ENCODE measurements around the gene FARP1.
"Not testable (repeated sequence)": the region's sequence is repeated elsewhere in the genome, so short reads cannot be mapped to it uniquely, and the experiment has no call there.

FARP1 gene

DNA sequence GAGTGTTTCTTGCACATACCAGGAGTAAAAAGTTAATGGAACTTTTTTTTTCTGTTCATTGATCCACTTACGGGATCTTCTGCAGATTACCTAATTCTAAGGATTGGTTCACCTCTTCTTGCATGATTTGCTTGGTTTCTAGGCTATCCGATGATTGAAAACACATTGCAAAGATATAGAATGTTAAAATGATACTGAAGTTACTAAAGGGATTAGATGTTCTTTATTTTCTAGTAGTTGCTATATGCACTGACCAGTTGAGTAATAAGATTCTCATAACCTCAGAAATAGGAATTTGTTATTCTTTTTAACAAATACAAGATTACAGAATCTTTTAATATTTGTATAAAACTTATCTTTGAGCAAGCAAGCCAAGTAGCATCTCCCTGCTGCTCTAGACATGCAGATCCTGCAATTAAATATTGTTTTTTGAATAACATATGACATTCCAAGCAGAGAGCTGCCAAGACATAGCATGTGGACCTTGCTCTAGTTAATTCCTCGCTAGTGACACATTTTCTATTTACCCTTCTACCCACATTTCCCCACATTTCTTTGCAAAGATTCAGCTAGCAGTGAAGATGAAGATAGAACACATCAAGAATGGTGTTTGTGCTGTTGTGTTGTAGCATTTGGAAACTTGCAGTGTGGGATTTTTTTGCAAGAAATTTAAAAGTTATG lies 85.9 kb downstream of the FARP1 start:
- DNase-seq (ENCODE audit: low read depth): no peak

DNA sequence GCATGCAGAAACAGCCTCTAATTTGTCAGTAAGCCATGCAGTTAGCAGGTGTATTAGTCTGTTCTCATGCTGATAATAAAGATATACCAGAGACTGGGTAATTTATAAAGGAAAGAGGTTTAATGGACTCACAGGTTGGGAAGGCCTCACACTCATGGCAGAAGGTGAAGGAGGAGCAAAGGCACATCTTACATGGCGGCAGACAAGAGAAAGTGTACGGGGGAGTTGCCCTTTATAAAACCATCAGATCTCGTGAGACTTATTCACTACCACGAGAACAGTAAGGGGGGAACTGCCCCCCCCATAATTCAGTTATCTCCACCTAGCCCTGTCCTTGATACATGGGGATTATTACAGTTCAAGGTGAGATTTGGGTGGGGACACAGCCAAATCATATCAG lies 87.9 kb downstream of the FARP1 start:
- not testable (repeated sequence) for DNase-seq (ENCODE audit: low read depth)

DNA sequence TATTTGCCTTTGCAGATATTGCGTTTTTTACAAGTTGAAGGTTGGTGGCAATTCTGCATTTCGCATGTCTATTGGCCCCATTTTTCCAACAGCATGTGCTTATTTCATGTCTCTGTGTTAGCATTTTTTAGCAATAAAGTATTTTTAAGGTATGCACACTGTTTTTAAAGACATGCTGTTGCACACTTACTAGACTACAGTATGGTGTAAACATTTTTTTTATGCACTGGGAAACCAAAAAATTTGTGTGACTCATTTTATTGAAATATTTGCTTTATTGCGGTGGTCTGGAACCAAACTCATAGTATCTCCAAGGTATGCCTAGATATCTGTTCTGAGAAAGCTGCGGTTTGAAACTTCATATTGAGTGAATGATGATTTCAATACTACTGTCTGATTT lies 89.6 kb downstream of the FARP1 start:
- no peak for DNase-seq (ENCODE audit: low read depth)

GRCh38 chr13:98233127-98233526 lies 90.2 kb downstream of the FARP1 start:
- DNase-seq (ENCODE audit: low read depth): no peak

GRCh38 chr13:98234348-98234747 lies 91.5 kb downstream of the FARP1 start:
- DNase-seq (ENCODE audit: low read depth): no peak

DNA sequence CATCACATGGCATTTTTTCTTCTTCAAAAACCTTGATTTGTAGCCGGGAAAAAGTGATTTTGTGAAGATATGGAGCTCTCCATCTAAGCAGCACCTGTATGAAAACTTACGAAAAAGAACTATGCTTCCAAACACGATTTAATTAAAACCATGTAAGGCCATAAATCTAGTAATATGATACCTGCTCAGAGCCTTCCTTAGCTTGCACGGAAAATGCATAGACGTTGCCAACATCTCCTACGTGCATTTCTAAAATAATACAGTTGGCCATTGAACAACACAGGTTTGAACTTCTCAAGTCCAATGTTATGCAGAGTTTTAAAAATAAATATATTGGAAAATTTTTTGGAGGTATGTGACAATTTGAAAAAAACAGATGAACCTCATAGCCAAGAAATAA lies 93.3 kb downstream of the FARP1 start:
- DNase-seq (ENCODE audit: low read depth): no peak

DNA sequence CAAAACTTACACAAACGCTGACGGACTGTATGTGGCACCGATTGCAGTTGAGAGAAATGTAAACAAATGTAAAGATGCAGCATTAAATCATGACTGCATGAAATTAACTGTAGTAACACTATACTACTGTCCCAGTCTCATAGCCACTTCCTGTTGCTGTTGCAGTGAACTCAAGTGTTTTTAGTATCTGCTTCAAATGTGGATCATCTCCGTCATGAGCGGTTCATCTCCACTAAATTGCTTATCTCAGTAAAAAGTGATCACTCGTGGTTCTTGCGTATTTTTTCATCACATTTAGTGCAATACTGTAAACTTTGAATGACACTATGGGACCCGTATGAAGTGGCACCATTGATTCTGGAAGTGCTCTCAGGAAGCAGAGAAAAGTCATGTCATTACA lies 94.4 kb downstream of the FARP1 start:
- no peak for DNase-seq (ENCODE audit: low read depth)

DNA sequence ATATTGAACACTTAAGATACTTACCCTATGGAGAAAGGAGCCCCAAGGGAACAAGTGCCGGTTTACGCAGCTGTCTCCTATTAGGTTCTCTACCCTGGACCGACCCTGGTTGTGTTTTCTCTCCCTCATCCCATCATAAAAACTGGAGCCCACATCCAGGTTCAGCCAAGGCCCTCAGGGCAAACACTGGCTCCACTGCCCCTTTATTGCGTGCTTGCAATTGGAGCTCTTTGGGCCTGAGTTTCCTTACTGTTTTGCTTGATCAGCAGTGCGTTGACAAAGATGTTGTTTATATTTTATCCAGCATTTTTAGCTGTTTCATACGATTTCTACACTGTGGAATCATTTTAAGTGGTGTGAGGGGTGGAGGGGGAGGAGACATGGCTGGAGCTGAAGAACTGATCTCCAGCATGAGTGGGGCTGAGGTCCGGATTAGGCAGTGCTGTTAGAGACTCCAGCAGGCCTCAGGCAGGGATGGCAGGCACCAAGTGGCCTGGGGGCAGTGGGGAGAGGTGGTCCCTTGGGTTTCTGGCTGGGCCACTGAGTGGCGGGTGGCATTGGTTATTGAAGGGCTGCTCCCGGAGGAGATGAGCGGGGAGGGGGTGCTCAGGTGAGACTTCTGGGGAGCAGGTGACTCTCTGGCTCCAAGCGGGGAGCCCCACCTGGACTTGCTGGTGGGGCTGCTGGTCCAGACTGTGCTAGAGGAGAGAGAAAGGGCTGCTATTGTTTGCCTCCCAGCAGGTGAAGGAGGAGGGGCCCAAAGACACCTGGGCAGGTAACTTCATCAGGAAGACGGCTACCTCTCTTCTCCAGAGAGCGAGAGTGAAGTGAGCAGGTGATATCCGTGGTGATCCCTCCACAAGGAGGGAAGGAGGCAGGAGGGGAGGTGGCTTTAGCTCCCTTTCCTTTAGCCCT lies 96.5 kb downstream of the FARP1 start:
- DNase-seq (ENCODE audit: low read depth): no peak

DNA sequence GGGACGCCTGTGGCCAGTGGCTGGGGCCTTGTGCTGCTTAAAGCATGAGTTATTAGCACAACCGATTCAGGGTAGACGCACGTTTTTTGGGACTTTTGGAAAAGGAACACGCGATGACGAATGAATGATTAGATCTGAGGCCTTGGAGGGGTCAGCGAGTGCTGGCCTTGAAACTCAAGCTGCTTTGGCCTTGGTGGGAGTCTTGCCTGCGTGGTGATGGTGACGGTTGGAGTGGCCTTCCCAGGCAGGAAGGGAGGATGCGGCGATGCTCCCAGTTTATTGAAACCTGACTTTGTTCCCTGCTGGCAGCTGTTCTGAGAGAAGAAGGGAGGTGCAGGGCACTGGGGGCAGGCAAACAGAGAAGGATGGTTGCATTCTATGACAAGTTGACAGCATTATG lies 97.2 kb downstream of the FARP1 start:
- no peak for DNase-seq (ENCODE audit: low read depth)

GRCh38 chr13:98240974-98241373 lies 98.1 kb downstream of the FARP1 start:
- no peak for DNase-seq (ENCODE audit: low read depth)

- DNase-seq (ENCODE audit: low read depth): no peak
Observed at GRCh38 chr13:98241976-98242375, 99.1 kb downstream of the FARP1 start.

GRCh38 chr13:98242403-98242802 lies 99.5 kb downstream of the FARP1 start:
- DNase-seq (ENCODE audit: low read depth): no peak

DNA sequence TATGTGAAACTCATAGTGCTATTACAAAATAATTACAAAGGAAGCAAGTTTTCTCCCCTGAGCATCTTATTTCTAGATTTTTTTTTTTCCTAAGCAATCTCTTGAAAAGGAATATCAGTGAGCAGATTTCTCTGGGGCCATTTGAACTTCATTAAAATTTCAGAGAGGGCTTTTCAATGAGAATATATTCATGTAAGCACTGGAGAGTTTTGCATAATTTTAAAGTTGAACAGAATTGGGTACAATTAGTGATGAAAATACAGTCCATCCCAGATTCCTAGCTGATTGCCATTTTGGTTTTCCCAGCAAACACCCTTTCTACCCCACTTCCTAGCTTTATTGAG lies 101.0 kb downstream of the FARP1 start:
- no peak for DNase-seq (ENCODE audit: low read depth)

- no peak for DNase-seq (ENCODE audit: low read depth)
Observed at GRCh38 chr13:98246538-98247172, 103.8 kb downstream of the FARP1 start.

DNA sequence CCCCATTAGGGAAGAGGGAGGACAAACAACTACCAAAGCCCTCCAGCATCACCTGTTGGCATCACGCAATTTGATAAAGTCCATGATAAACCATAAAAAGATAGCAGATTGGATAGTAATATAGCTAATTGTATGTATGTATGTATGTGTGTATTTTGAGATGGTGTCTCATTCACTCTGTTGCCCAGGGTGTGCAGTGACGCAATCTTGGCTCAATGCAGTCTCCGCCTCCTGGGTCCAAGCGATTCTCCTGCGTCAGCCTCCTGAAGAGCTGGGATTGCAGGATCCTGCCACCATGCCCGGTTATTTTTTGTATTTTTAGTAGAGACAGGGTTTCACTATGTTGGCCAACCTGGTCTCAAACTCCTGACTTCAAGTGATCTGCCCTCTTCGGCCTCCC lies 108.8 kb downstream of the FARP1 start:
- no peak for DNase-seq (ENCODE audit: low read depth)

DNA sequence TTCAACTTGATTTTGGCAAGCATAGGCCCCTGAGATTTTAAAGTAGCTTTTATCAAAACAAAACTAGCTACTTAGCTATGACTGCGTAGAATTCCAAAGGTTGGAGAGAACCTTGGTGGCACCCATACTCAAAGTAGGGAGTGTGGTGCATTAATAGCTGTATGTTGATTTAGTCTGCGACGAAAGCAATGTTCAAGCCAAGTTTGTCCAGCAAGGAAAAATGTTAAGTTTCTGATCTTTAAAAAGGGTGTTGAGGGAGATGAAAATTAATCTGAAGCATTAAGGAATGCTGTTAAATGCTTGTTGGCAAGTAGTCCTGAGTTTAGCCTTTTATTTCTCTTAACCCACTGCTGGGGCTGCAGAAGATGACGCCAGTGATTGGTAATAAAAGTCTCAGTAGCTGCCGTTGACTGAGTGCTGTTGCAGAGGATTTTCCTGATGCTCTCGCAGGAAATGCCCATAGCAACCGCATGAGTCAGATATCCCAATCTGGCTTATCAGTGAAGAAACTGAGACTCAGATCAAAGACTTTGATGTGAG lies 110.1 kb downstream of the FARP1 start:
- no peak for DNase-seq (ENCODE audit: low read depth)

DNA sequence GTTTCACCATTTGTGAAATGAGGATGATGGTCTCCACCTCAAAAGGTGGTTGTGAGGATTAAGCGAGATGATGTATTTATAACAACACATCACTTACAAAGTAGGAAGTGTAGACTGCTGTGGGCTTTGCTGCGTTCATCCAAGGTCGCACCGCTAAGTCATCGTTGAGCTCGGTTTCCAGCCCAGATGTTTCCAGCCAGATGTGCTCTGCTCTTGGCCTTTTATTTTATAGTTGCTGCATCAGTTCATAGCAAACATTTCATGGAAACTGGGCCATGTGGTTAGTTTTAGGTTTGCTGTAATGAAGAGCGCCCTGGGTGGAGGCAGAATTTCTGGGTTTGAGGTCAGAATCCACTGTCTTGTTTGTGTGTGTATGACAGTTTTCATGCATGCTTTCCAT lies 110.6 kb downstream of the FARP1 start:
- no peak for DNase-seq (ENCODE audit: low read depth)

DNA sequence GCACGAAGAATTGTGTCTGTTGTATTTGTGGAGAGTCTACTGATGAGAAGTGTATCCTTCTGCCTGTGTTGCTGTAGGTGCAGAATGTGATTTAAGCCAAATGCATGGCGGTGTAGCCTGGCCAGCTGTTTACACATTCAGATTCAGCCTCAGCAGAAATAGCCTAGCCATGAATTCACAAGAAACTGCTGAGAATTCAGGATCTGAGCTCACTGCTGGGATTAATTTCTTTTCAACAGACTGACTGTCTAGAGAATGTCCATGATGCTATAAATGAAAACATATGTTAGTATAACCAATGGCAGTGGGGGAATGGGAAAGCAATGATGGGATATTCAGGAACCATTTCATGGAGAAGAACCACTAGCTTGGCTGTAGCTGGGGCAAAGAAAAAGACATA lies 111.6 kb downstream of the FARP1 start:
- no peak for DNase-seq (ENCODE audit: low read depth)

DNA sequence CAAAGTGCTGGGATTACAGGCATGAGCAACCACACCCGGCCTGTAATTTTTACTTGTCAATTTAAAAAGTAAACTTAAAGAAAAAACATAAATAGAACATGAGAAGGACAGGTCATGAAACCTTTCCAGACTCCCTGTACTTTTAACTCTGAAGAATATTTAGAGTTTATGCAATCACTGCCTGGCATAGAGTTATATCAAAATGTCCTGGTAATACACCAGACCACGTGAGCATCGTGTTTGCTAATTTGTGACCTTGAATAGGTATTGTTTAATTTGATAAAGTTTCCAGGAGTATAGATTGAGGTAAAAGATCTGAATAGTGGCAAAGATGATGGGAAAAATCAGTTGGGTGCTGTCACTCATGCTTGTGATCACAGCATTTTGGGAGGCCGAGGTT lies 115.3 kb downstream of the FARP1 start:
- no peak for DNase-seq (ENCODE audit: low read depth)

DNA sequence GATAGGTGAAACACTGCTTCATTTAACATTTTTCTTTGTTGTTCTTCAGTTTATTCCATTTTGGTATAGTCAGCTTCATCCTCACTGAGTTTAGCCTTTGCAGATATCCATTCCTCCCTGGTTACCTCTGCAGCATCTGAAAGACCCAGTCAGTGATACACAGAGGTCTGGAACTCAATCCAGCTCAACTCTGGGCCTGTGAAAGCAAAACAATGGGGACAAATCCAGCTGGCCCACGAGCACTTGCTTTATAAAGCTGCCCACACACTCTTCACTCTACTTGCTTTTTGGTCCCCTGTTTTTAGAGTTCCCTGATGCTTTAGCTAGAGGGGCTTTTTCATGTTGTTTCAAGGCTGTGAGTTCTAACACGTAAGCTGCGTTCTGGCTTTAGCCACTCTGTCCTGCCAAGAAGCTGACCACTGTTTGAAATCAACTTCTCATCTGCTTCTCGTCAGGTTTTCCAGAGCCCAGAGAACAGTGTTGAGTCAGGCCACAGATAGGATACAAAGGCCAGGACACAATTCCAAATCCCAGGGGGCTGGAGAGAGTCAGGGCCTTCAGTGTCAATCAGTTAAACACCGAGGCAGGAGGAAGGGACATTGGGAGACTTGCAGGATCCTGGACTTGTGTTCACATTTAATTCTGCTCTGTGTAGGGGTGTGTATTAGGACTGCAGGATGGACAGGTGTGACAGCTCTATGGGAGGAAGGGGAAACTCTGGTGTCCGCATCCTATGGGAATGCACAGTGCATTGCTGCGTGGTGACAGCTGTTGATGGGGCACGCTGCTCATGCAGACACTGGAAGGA lies 117.7 kb downstream of the FARP1 start:
- no peak for DNase-seq (ENCODE audit: low read depth)

GRCh38 chr13:98261165-98261702 lies 118.3 kb downstream of the FARP1 start:
- no peak for DNase-seq (ENCODE audit: low read depth)

DNA sequence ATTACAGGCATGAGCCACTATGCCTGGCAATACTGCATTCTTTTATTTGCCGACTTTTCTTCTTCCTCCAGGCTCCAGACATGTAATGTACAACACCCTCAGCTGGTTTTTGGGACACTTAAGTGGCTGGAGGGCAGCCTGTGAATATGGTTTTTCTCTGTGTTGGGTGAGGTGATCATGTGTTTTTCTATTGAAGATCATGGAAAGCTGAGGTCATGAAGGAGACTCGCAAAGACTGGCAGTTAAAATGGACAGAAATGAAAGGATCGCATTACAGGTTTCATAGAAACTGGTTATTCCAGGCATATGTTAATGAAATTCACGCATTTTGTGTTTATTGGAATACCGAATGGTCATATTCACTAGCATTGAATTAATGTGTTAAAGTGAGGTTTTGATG lies 119.4 kb downstream of the FARP1 start:
- no peak for DNase-seq (ENCODE audit: low read depth)
